HEK293T (cell line): ENCODE data around the gene UBE2L3.

Source experiments
- BHLHE40 ChIP-seq: fragments of 450-650 bp; IDR thresholded peaks from 2 replicates; pipeline ENCODE4 v1.6.1; 2016; ENCODE audit warnings: mild to moderate bottlenecking, moderate library complexity, borderline replicate concordance
- CTBP1 ChIP-seq: fragments of 450-650 bp; IDR thresholded peaks from 2 replicates; pipeline ENCODE4 v1.6.1; 2016; ENCODE audit warnings: borderline replicate concordance
- FOXA1 ChIP-seq: fragments of 450-650 bp; IDR thresholded peaks from 2 replicates; pipeline ENCODE4 v1.6.1; 2016; ENCODE audit warnings: mild to moderate bottlenecking
- FOXM1 ChIP-seq: fragments of 450-650 bp; IDR thresholded peaks from 2 replicates; pipeline ENCODE4 v1.6.1; 2017; ENCODE audit warnings: mild to moderate bottlenecking, borderline replicate concordance
- L3MBTL2 ChIP-seq: fragments of 450-650 bp; conservative IDR thresholded peaks from 2 replicates; pipeline ENCODE4 v1.6.1; 2016; ENCODE audit warnings: mild to moderate bottlenecking
- NFRKB ChIP-seq: fragments of 450-650 bp; IDR thresholded peaks from 2 replicates; pipeline ENCODE4 v1.6.1; 2016; ENCODE audit warnings: mild to moderate bottlenecking, moderate library complexity
- SP1 ChIP-seq: fragments of 450-650 bp; IDR thresholded peaks from 2 replicates; pipeline ENCODE4 v1.6.1; 2017
- SUZ12 ChIP-seq: fragments of 450-650 bp; IDR thresholded peaks from 2 replicates; pipeline ENCODE4 v1.6.1; 2016; ENCODE audit warnings: mild to moderate bottlenecking
- TARDBP ChIP-seq: fragments of 450-650 bp; IDR thresholded peaks from 2 replicates; pipeline ENCODE4 v1.6.1; 2016
- ZNF384 ChIP-seq: fragments of 450-650 bp; IDR thresholded peaks from 2 replicates; pipeline ENCODE4 v1.6.1; 2016
- TF ChIP-seq, protein P1 (sequence below): fragments of 450-650 bp; IDR thresholded peaks from 2 replicates; pipeline ENCODE4 v1.6.1; 2016

GRCh38 chr22:21570398-21570797 is 2.9 kb downstream of the UBE2L3 start:
- TF ChIP-seq TARDBP: no peak
- TF ChIP-seq FOXA1: no peak
- TF ChIP-seq NFRKB: no peak
- no peak for TF ChIP-seq BHLHE40
- no peak for TF ChIP-seq SP1
- TF ChIP-seq SUZ12: no peak
- TF ChIP-seq, protein P1, sequence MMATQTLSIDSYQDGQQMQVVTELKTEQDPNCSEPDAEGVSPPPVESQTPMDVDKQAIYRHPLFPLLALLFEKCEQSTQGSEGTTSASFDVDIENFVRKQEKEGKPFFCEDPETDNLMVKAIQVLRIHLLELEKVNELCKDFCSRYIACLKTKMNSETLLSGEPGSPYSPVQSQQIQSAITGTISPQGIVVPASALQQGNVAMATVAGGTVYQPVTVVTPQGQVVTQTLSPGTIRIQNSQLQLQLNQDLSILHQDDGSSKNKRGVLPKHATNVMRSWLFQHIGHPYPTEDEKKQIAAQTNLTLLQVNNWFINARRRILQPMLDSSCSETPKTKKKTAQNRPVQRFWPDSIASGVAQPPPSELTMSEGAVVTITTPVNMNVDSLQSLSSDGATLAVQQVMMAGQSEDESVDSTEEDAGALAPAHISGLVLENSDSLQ: no peak
- TF ChIP-seq CTBP1: no peak
- no peak for TF ChIP-seq ZNF384
- TF ChIP-seq FOXM1: no peak
- no peak for TF ChIP-seq L3MBTL2
